HG03469 (cell line): Measurements from ENCODE around the gene TMEM215.

Experiments used
- ATAC-seq: cut with Tn5 transposase; IDR thresholded peaks from one replicate; pipeline ENCODE4 v1.9.1; 2021; ENCODE audit warnings: mild to moderate bottlenecking, moderate library complexity, moderate number of reproducible peaks; ENCODE audit not compliant: unreplicated experiment

The TMEM215 gene

DNA sequence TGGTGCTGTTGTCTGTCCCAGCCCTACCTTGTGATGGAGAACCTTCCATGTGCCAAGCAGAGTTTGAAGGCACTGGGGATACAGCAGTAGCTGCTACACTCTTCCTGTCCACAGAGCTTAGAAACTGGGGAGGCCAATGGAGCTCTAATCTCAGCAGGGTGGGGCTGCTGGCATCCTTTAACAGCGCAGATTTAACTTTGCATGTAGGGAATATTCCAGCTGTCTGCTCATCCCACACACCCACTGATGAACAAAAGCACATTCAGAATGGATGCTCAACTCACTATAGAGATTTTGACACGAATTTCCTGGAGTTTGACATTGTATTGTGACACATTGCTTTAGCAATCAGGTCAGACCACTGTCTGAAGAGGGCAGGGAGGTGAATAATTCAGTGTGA lies 49.0 kb downstream of the TMEM215 start:
- ATAC-seq: no peak
